SU-DHL-6 (cell line): ENCODE results near the gene ABTB2.

ENCODE experiments used
- EZH2phosphoT487 ChIP-seq: fragments of 200-600 bp; sonication (generic), shearing (Covaris generic); conservative IDR thresholded peaks from 2 replicates; pipeline ENCODE4 v1.6.1; 2018; ENCODE audit warnings: mild to moderate bottlenecking, antibody characterized with exemption, low read length, moderate library complexity, mixed read lengths
- TF ChIP-seq, protein P1 (sequence below): fragments of 200-600 bp; sonication (generic); IDR thresholded peaks from one replicate; pipeline ENCODE4 v1.5.1; 2017; ENCODE audit warnings: antibody characterized with exemption, mild to moderate bottlenecking, low read length, moderate library complexity; ENCODE audit not compliant: insufficient read depth, poor library complexity, severe bottlenecking

DNA sequence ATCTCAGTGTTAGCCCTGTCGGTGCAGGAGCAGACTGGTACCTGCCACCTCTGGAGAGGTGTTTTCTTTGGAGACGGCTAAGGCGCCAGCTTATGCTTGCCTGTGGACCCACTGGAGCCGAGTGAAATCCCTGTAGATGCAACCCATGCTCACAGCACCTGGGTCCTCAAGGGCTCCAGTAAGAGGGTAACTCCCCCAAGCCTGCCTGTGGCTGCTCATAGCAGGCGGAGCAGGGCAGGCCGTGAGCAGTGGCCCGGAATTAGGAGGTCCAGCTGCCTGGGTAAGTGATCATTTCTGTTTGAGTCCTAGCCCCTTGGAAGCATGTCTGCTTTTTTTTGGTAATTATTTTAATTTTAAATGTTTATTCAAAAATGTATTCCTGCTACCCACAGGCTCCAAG lies 208.5 kb downstream of the ABTB2 start:
- TF ChIP-seq, protein P1, sequence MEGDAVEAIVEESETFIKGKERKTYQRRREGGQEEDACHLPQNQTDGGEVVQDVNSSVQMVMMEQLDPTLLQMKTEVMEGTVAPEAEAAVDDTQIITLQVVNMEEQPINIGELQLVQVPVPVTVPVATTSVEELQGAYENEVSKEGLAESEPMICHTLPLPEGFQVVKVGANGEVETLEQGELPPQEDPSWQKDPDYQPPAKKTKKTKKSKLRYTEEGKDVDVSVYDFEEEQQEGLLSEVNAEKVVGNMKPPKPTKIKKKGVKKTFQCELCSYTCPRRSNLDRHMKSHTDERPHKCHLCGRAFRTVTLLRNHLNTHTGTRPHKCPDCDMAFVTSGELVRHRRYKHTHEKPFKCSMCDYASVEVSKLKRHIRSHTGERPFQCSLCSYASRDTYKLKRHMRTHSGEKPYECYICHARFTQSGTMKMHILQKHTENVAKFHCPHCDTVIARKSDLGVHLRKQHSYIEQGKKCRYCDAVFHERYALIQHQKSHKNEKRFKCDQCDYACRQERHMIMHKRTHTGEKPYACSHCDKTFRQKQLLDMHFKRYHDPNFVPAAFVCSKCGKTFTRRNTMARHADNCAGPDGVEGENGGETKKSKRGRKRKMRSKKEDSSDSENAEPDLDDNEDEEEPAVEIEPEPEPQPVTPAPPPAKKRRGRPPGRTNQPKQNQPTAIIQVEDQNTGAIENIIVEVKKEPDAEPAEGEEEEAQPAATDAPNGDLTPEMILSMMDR, result no peak
- no peak for TF ChIP-seq EZH2phosphoT487
